T-cell (primary cell): ENCODE results near the gene OR2W3. TPM values are rescaled to one million over a fixed set of nuclear protein-coding genes. Genes with fewer than 3 reads are reported as not detected.

Source experiments
- ATAC-seq, 4 experiments: fragments of 200-7000 bp in 3 of 4; fragments of 150-1000 bp in 1 of 4; cut with Tn5 transposase; replicated peaks in 1 of 4; 1 replicate in 3 of 4; 2 replicates in 1 of 4; pipeline ENCODE4 v1.10.0; 2021; ENCODE audit warnings: moderate library complexity in 3 of 4, mild to moderate bottlenecking in 2 of 4, moderate number of reproducible peaks in 1 of 4
- CTCF ChIA-PET, 2 donors: fragments of 300-600 bp; sonication (Branson Sonifier 250); formaldehyde crosslinking; loops; one replicate each; lab custom pipeline; 2022; ENCODE audit warnings: antibody characterized with exemption in 2 of 2; lab: Charles Lee
- POLR2A ChIA-PET, 2 donors: fragments of 300-600 bp; sonication (Branson Sonifier 250); formaldehyde crosslinking; loops; one replicate each; lab custom pipeline; 2022; ENCODE audit warnings: antibody characterized with exemption in 2 of 2; lab: Charles Lee
- DNase-seq, 35 experiments: peaks; one replicate each; pipeline versions ENCODE4 v3.0.0 to v3.0.0-alpha.2; 2013 to 2023
- H3K27ac ChIP-seq: one replicate; pipeline ENCODE4 v1.5.1; 2013; ENCODE audit warnings: low read length
- H3K27me3 ChIP-seq, 2 experiments: replicated peaks in 1 of 2; 1 replicate in 1 of 2; 2 replicates in 1 of 2; pipeline versions ENCODE4 v1.6.1 to v1.7.0; 2013; ENCODE audit warnings: low read length in 1 of 2, mixed read lengths in 1 of 2; ENCODE audit not compliant: control insufficient read depth in 2 of 2, insufficient read depth in 2 of 2; ENCODE audit errors: extremely low read depth in 1 of 2
- H3K36me3 ChIP-seq, 2 donors: 1 replicate in 1 of 2; 2 replicates in 1 of 2; pipeline versions ENCODE4 v1.6.1 to v1.7.0; 2013; ENCODE audit warnings: low read length in 1 of 2; ENCODE audit not compliant: control insufficient read depth in 2 of 2, insufficient read depth in 1 of 2; ENCODE audit errors: extremely low read depth in 1 of 2
- H3K4me1 ChIP-seq, 2 experiments: 1 replicate in 1 of 2; 2 replicates in 1 of 2; pipeline versions ENCODE4 v1.6.1 to v1.7.0; 2013; ENCODE audit warnings: low read length in 2 of 2, mixed read lengths in 1 of 2; ENCODE audit not compliant: insufficient read depth in 2 of 2, control insufficient read depth in 1 of 2; ENCODE audit errors: extremely low read depth in 1 of 2
- H3K4me3 ChIP-seq, 2 donors: 1 replicate in 1 of 2; 2 replicates in 1 of 2; pipeline versions ENCODE4 v1.5.1 to v1.7.0; 2013; ENCODE audit warnings: mild to moderate bottlenecking in 2 of 2, low read length in 1 of 2, moderate library complexity in 1 of 2; ENCODE audit not compliant: control insufficient read depth in 1 of 2; ENCODE audit errors: extremely low read depth in 1 of 2
- H3K9me3 ChIP-seq: 2 replicates; pipeline ENCODE4 v1.7.0; 2013
- H3K27ac Mint-ChIP-seq, 2 donors: one replicate each; pipeline ENCODE4 v1.8.0; 2020 to 2021; ENCODE audit warnings: mild to moderate bottlenecking in 2 of 2, mixed read lengths in 2 of 2
- H3K27me3 Mint-ChIP-seq, 2 donors: one replicate each; pipeline ENCODE4 v1.8.0; 2021 to 2022; ENCODE audit warnings: mixed read lengths in 2 of 2
- H3K36me3 Mint-ChIP-seq: one replicate; pipeline ENCODE4 v1.8.0; 2021; ENCODE audit warnings: mixed read lengths
- H3K4me1 Mint-ChIP-seq, 3 donors: one replicate each; pipeline ENCODE4 v1.8.0; 2020 to 2022; ENCODE audit warnings: mixed read lengths in 3 of 3, mild to moderate bottlenecking in 1 of 3
- H3K4me3 Mint-ChIP-seq, 3 donors: one replicate each; pipeline ENCODE4 v1.8.0; 2020 to 2022; ENCODE audit warnings: mild to moderate bottlenecking in 3 of 3, mixed read lengths in 3 of 3, moderate library complexity in 3 of 3
- H3K9me3 Mint-ChIP-seq, 3 donors: one replicate each; pipeline ENCODE4 v1.8.0; 2020 to 2022; ENCODE audit warnings: mixed read lengths in 3 of 3
- WGBS: methylation state at CpG from one replicate; pipeline ENCODE4 v1.1.5; 2013; ENCODE audit warnings: missing lambda C conversion rate; ENCODE audit not compliant: insufficient coverage; 5-methylcytosine and 5-hydroxymethylcytosine counted together
- total RNA-seq, 35 experiments: library from RNA in 6 of 35; stranded (reverse) in 6 of 35; fragments of 120-200 nt in 1 of 35; gene quantifications; one replicate each; pipeline versions ENCODE4 v1.2.1 to v1.2.4 and lab custom pipeline; 2013 to 2026

The OR2W3 gene
- total RNA-seq, 5 donors from 2014 or later (not counting 1 experiment from before 2014, with no cell fraction given), result not detected

- no peak overlapping the region for H3K4me3 ChIP-seq
- H3K27me3 ChIP-seq, result no peaks in the 10 kb centered on the region
- no peak for DNase-seq
- no peak for ATAC-seq
- Mint-ChIP-seq H3K4me1 (no peaks in the 10 kb centered on the region), H3K27ac (no peak overlapping the region), H3K9me3 (no peaks in the 10 kb centered on the region), H3K36me3 (no peaks in the 10 kb centered on the region), H3K27me3 (no peaks in the 10 kb centered on the region), H3K4me3 (no peak overlapping the region)
- no peaks in the 10 kb centered on the region for H3K36me3 ChIP-seq
- POLR2A ChIA-PET, result no interaction called here
- H3K9me3 ChIP-seq, result no peaks in the 10 kb centered on the region
- CTCF ChIA-PET, result interaction anchor here (0.6 to 1.1 kb wide), 2 partner anchors 16 to 58 kb away, joined by 3 read pairs; no protein-coding TSS in a partner anchor
- H3K27ac ChIP-seq, result no peak overlapping the region
- H3K4me1 ChIP-seq, result no peaks in the 10 kb centered on the region
- 100% methylated on average over 1 of the region's 10 CpGs for WGBS
Observed at GRCh38 chr1:247884797-247885413, 10.5 kb upstream of the OR2W3 start.

GRCh38 chr1:247895976-247896375, 589 bp downstream of the OR2W3 start:
- no peaks in the 10 kb centered on the region for H3K4me1 ChIP-seq
- H3K4me3 Mint-ChIP-seq, result no peak overlapping the region
- H3K9me3 ChIP-seq, result no peaks in the 10 kb centered on the region
- H3K4me3 ChIP-seq, result no peak overlapping the region
- WGBS, result 82% methylated on average over 14 of the region's 14 CpGs
- CTCF ChIA-PET, result no interaction called here
- H3K27ac ChIP-seq, result no peak overlapping the region
- no peaks in the 10 kb centered on the region for H3K36me3 Mint-ChIP-seq
- POLR2A ChIA-PET, result no interaction called here
- no peaks in the 10 kb centered on the region for H3K27me3 ChIP-seq
- H3K27me3 Mint-ChIP-seq, result peaks cover 0 to 6% of the 10 kb centered on the region in 2 donors
- no peak for ATAC-seq
- no peak overlapping the region for H3K27ac Mint-ChIP-seq
- H3K36me3 ChIP-seq, result no peaks in the 10 kb centered on the region
- no peak for DNase-seq
- no peaks in the 10 kb centered on the region for H3K4me1 Mint-ChIP-seq
- no peaks in the 10 kb centered on the region for H3K9me3 Mint-ChIP-seq

- no peaks in the 10 kb centered on the region for H3K27me3 Mint-ChIP-seq
- Histone ChIP-seq H3K4me3 (no peak overlapping the region), H3K9me3 (no peaks in the 10 kb centered on the region), H3K4me1 (peaks cover 0 to 3% of the 10 kb centered on the region in 2 experiments), H3K27me3 (no peaks in the 10 kb centered on the region), H3K36me3 (no peaks in the 10 kb centered on the region), H3K27ac (no peak overlapping the region)
- WGBS, result 70% methylated on average over 2 of the region's 6 CpGs
- H3K4me1 Mint-ChIP-seq, result peaks cover 14 to 36% (median 15%) of the 10 kb centered on the region in 3 donors
- no peak overlapping the region for H3K4me3 Mint-ChIP-seq
- ChIA-PET CTCF (no interaction called here), POLR2A (no interaction called here)
- H3K27ac Mint-ChIP-seq, result no peak overlapping the region
- ATAC-seq (no peak), DNase-seq (no peak)
- no peaks in the 10 kb centered on the region for H3K36me3 Mint-ChIP-seq
- peaks cover 4 to 11% (median 9%) of the 10 kb centered on the region in 3 donors for H3K9me3 Mint-ChIP-seq
Observed at GRCh38 chr1:247904122-247904521, 8.7 kb downstream of the OR2W3 start.

- Histone ChIP-seq H3K9me3 (no peaks in the 10 kb centered on the region), H3K36me3 (no peaks in the 10 kb centered on the region), H3K4me1 (peaks cover 0 to 3% of the 10 kb centered on the region in 2 experiments), H3K27me3 (no peaks in the 10 kb centered on the region), H3K4me3 (peak overlapping the region in 1 of 2 donors; percentile 10), H3K27ac (no peak overlapping the region)
- ChIA-PET CTCF (no interaction called here), POLR2A (no interaction called here)
- Mint-ChIP-seq H3K36me3 (no peaks in the 10 kb centered on the region), H3K9me3 (peaks cover 4 to 11% (median 9%) of the 10 kb centered on the region in 3 donors), H3K27me3 (no peaks in the 10 kb centered on the region), H3K4me3 (no peak overlapping the region), H3K27ac (peak overlapping the region in 1 of 2 donors; percentile 11), H3K4me1 (peaks cover 14 to 36% (median 15%) of the 10 kb centered on the region in 3 donors)
- ATAC-seq (no peak), DNase-seq (no peak)
- 95% methylated on average over 8 of the region's 13 CpGs for WGBS
Observed at GRCh38 chr1:247905181-247905580, 9.8 kb downstream of the OR2W3 start.

GRCh38 chr1:247905910-247906503, 10.6 kb downstream of the OR2W3 start:
- Mint-ChIP-seq H3K27ac (peak overlapping the region; percentile 56 to 84), H3K4me3 (peak overlapping the region; percentile 77 to 90 (median 80)), H3K36me3 (no peaks in the 10 kb centered on the region), H3K9me3 (peaks cover 4 to 11% (median 9%) of the 10 kb centered on the region in 3 donors), H3K4me1 (peaks cover 14 to 36% (median 15%) of the 10 kb centered on the region in 3 donors), H3K27me3 (no peaks in the 10 kb centered on the region)
- Histone ChIP-seq H3K9me3 (no peaks in the 10 kb centered on the region), H3K27ac (no peak overlapping the region), H3K4me3 (peak overlapping the region; percentile 38 to 54), H3K36me3 (no peaks in the 10 kb centered on the region), H3K4me1 (peaks cover 0 to 3% of the 10 kb centered on the region in 2 experiments), H3K27me3 (no peaks in the 10 kb centered on the region)
- DNase-seq, result no peak
- peak in 2 of 4 experiments; percentile 16 to 39 for ATAC-seq
- WGBS, result 25% methylated on average over 2 of the region's 9 CpGs
- CTCF ChIA-PET, result no interaction called here
- POLR2A ChIA-PET, result interaction anchor here in 1 of 2 donors (0.5 to 0.6 kb wide), 2 partner anchors 32 to 919 kb away, joined by 3 to 7 read pairs; partner anchors contain the start of gene SH3BP5L

GRCh38 chr1:247906504-247907047, 11.2 kb downstream of the OR2W3 start:
- H3K27ac ChIP-seq, result no peak overlapping the region
- ChIA-PET CTCF (no interaction called here), POLR2A (interaction anchor here in 1 of 2 donors (0.5 to 0.6 kb wide), 2 partner anchors 31 to 919 kb away, joined by 3 to 7 read pairs; partner anchors contain the start of gene SH3BP5L)
- no peaks in the 10 kb centered on the region for H3K9me3 ChIP-seq
- peaks cover 14 to 36% (median 15%) of the 10 kb centered on the region in 3 donors for H3K4me1 Mint-ChIP-seq
- H3K36me3 Mint-ChIP-seq, result no peaks in the 10 kb centered on the region
- H3K27me3 ChIP-seq, result no peaks in the 10 kb centered on the region
- H3K9me3 Mint-ChIP-seq, result peaks cover 4 to 11% (median 9%) of the 10 kb centered on the region in 3 donors
- DNase-seq (peak in 2 of 35 experiments; percentile 3 to 42), ATAC-seq (peak; percentile 36 to 62 (median 45))
- no peaks in the 10 kb centered on the region for H3K27me3 Mint-ChIP-seq
- no peaks in the 10 kb centered on the region for H3K36me3 ChIP-seq
- H3K4me1 ChIP-seq, result peaks cover 0 to 3% of the 10 kb centered on the region in 2 experiments
- WGBS, result no CpG with 5 or more reads among the region's 7 CpGs
- peak overlapping the region; percentile 77 to 90 (median 80) for H3K4me3 Mint-ChIP-seq
- H3K4me3 ChIP-seq, result peak overlapping the region; percentile 38 to 54
- H3K27ac Mint-ChIP-seq, result peak overlapping the region; percentile 56 to 84
